ENCODE results near the gene KRT33A. TPM values are rescaled to one million over a fixed set of nuclear protein-coding genes. Genes with fewer than 3 reads are reported as not detected.

Gene KRT33A
- total RNA-seq, 1 donor from 2014 or later, result not detected

DNA sequence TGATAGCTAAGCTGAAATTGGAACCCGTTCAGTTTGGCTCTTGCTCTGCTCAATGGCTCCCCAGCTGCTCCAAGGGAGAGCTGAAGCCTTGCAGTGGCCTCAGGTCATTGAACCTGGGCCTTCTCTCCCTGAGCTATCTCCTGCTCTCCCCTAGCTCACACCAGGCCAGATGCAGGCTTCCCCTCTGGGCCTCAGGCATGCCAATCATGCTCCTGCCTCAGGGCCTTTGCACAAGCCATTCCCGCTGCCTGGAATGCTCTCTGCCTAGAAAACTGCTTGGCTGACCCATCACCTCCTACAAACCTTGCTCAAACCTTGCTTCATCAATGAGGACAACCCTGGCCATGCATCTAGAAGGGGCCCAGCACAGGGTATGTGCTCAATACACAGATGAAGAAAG, 18.4 kb downstream of the KRT33A start:
- TF ChIP-seq, protein P1, sequence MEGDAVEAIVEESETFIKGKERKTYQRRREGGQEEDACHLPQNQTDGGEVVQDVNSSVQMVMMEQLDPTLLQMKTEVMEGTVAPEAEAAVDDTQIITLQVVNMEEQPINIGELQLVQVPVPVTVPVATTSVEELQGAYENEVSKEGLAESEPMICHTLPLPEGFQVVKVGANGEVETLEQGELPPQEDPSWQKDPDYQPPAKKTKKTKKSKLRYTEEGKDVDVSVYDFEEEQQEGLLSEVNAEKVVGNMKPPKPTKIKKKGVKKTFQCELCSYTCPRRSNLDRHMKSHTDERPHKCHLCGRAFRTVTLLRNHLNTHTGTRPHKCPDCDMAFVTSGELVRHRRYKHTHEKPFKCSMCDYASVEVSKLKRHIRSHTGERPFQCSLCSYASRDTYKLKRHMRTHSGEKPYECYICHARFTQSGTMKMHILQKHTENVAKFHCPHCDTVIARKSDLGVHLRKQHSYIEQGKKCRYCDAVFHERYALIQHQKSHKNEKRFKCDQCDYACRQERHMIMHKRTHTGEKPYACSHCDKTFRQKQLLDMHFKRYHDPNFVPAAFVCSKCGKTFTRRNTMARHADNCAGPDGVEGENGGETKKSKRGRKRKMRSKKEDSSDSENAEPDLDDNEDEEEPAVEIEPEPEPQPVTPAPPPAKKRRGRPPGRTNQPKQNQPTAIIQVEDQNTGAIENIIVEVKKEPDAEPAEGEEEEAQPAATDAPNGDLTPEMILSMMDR (IDR thresholded peaks at IDR 0.05; ENCODE audit: borderline replicate concordance), result no peak
- H3K27me3 ChIP-seq (ENCODE audit: low read depth), result peaks cover 92% of the 10 kb centered on the region
- no peaks in the 10 kb centered on the region for H3K9me3 ChIP-seq (replicated peaks)
- H3K4me1 ChIP-seq, result no peaks in the 10 kb centered on the region
- intact Hi-C loops (cut with micrococcal nuclease), result no loop called here
- DNase-seq, result no peak
- H3K36me3 ChIP-seq, result no peaks in the 10 kb centered on the region
- no peak overlapping the region for H3K27ac ChIP-seq (replicated peaks)
- H3K4me3 ChIP-seq, result no peak overlapping the region

DNA sequence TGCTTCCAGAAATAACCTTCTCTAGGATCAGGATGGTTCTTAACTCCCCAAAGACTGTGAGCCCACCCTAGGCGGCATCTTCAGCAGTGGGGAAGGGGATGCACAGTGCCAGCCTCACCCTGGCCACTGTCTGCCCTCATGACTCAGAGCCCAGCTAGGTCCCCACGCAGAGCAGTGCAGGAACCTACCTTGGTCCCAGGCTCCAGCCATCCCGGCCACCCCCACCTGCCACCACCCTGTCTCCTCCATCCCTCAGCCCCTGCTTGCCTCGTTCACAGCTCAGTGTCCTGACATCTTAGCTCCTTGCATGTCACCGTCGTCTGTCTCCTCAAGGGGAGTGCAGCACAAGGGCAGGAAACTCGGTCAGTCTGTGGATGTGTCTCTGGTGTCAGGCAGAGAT, 19.0 kb downstream of the KRT33A start:
- no peaks in the 10 kb centered on the region for H3K9me3 ChIP-seq (replicated peaks)
- intact Hi-C loops (cut with micrococcal nuclease), result no loop called here
- no peaks in the 10 kb centered on the region for H3K36me3 ChIP-seq
- no peak overlapping the region for H3K4me3 ChIP-seq
- TF ChIP-seq, protein P1 (IDR thresholded peaks at IDR 0.05; ENCODE audit: borderline replicate concordance), result no peak
- DNase-seq, result no peak
- no peaks in the 10 kb centered on the region for H3K4me1 ChIP-seq
- no peak overlapping the region for H3K27ac ChIP-seq (replicated peaks)
- H3K27me3 ChIP-seq (ENCODE audit: low read depth), result peaks cover 88% of the 10 kb centered on the region

DNA sequence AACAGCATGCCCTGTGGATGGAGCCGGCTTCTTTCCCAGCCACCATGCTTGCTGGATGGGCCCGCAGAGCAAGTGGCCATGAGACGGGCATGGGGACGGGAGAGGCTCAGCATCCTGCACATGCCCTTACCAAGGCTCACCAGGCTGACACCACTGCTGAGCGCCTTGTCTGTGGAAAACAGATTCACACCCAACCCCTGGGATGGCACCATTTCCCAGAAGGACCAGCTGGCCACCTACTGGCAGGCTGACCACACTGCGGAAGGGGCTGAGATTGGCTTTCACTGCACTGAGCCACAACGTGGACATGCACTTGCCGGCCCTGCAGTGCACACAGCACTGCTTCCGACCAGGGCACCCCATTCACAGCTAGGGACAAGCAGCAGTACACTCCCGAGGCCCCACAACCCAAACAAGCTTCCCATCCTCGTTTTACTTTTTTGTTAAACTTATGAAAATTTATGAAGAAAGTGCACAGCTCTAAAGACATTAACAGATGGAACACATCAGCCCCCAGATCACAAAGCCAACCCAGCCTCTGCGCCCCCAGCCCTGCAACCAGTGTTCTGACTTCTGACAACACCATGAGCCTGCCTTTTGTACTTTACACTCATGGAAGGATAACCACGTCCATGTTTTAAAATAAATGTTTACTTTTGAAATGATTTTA, 21.2 kb downstream of the KRT33A start:
- DNase-seq, result no peak
- Histone ChIP-seq H3K4me1 (no peaks in the 10 kb centered on the region), H3K36me3 (no peaks in the 10 kb centered on the region), H3K27me3 (ENCODE audit: low read depth) (peaks cover 81% of the 10 kb centered on the region), H3K9me3 (replicated peaks) (no peaks in the 10 kb centered on the region), H3K4me3 (no peak overlapping the region), H3K27ac (replicated peaks) (no peak overlapping the region)
- intact Hi-C loops (cut with micrococcal nuclease), result no loop called here
- TF ChIP-seq, protein P1 (IDR thresholded peaks at IDR 0.05; ENCODE audit: borderline replicate concordance), result peak; percentile 60

DNA sequence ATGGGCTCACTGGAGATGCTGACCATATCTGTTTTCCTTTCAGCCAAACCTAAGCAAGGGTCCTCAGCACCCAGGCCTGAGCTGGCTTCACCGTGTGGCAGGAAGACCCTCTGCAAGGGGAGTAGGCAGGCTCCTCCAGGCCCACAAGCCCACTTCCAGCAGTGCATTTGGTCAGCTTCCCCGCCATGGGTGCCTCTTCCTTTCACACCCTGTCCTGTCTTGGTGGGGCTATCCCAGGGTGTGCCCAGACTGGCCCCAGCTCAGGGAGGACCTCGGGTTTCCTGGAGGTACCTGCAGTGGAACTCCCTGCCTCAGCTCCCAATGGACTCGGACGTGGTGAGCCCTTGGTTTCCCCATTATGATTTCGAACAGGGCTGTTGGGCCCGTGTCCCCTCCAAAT, 22.4 kb downstream of the KRT33A start:
- no peak for DNase-seq
- intact Hi-C loops (cut with micrococcal nuclease), result no loop called here

DNA sequence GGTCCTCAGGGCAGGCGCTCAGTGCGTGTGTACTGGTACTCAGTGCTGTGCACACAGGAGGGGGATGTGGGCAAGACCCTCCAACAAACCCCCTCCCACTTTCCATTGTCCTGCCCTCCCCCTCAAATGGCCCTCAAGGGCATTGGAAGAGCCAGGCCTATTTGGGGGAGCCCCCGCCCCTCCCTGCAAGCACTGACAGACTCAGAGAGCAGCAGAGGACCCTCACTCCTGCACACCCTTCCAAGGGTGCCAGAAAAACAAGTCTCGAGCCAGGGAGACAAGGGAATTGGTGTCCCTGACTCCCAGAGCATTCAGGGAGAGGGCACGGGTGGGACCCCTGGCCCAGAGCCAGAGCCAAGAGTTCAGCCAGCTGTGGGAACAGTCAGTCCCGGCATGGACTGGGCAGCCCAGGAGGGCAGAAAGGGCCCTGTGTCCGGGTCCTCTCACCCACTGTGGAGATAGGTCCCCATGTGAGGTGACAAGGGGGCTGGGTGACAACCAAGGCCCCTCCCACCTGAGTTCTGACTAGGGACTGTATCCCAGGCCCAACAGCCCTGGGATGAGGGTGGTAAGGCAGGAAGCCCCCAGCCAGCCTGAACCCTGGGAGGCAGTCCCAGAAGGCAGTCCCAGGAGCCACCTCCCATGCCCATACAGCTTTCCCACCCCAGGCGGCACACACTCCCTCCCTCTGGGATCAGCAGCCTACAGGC, 23.1 kb downstream of the KRT33A start:
- no peak for DNase-seq
- no peaks in the 10 kb centered on the region for H3K4me1 ChIP-seq
- peaks cover 66% of the 10 kb centered on the region for H3K27me3 ChIP-seq (ENCODE audit: low read depth)
- no peak overlapping the region for H3K4me3 ChIP-seq
- H3K9me3 ChIP-seq (replicated peaks), result no peaks in the 10 kb centered on the region
- TF ChIP-seq, protein P1 (IDR thresholded peaks at IDR 0.05; ENCODE audit: borderline replicate concordance), result no peak
- intact Hi-C loops (cut with micrococcal nuclease), result no loop called here
- H3K36me3 ChIP-seq, result no peaks in the 10 kb centered on the region
- H3K27ac ChIP-seq (replicated peaks), result no peak overlapping the region

More for the DNA sequence above, 22.4 kb downstream of the KRT33A start:
- TF ChIP-seq, protein P1 (IDR thresholded peaks at IDR 0.05; ENCODE audit: borderline replicate concordance), result no peak
- H3K36me3 ChIP-seq, result no peaks in the 10 kb centered on the region
- no peaks in the 10 kb centered on the region for H3K4me1 ChIP-seq
- H3K27ac ChIP-seq (replicated peaks), result no peak overlapping the region
- H3K9me3 ChIP-seq (replicated peaks), result no peaks in the 10 kb centered on the region
- no peak overlapping the region for H3K4me3 ChIP-seq
- peaks cover 72% of the 10 kb centered on the region for H3K27me3 ChIP-seq (ENCODE audit: low read depth)

Data from left ventricle myocardium inferior (tissue), 1 donor.